HEK293T (cell line): ENCODE data around the gene TBC1D10A.

Experiments
- CTCF ChIA-PET: fragments of 350-600 bp; formaldehyde crosslinking; extraction: SDS; loops from one replicate; lab custom pipeline; 2021; ENCODE audit warnings: antibody characterized with exemption, inconsistent platforms; lab: Yijun Ruan, JAX
- POLR2A ChIA-PET: fragments of 350-600 bp; formaldehyde crosslinking; extraction: SDS; loops from one replicate; lab custom pipeline; 2020; ENCODE audit warnings: antibody characterized with exemption, inconsistent platforms; lab: Yijun Ruan, JAX
- DNase-seq: peaks from one replicate; pipeline ENCODE4 v3.0.0; 2012; ENCODE audit warnings: mixed read lengths; ENCODE audit errors: extremely low spot score
- ARNT ChIP-seq: fragments of 450-650 bp; IDR thresholded peaks from 2 replicates; pipeline ENCODE4 v1.6.1; 2017; ENCODE audit warnings: mild to moderate bottlenecking
- BHLHE40 ChIP-seq: fragments of 450-650 bp; IDR thresholded peaks from 2 replicates; pipeline ENCODE4 v1.6.1; 2016; ENCODE audit warnings: mild to moderate bottlenecking, moderate library complexity, borderline replicate concordance
- CTBP1 ChIP-seq: fragments of 450-650 bp; IDR thresholded peaks from 2 replicates; pipeline ENCODE4 v1.6.1; 2016; ENCODE audit warnings: borderline replicate concordance
- ELF4 ChIP-seq: fragments of 450-650 bp; IDR thresholded peaks from 2 replicates; pipeline ENCODE4 v1.6.1; 2017; ENCODE audit warnings: antibody characterized with exemption
- FOXA1 ChIP-seq: fragments of 450-650 bp; IDR thresholded peaks from 2 replicates; pipeline ENCODE4 v1.6.1; 2016; ENCODE audit warnings: mild to moderate bottlenecking
- FOXK2 ChIP-seq: fragments of 450-650 bp; IDR thresholded peaks from 2 replicates; pipeline ENCODE4 v1.6.1; 2016; ENCODE audit warnings: mild to moderate bottlenecking
- FOXM1 ChIP-seq: fragments of 450-650 bp; IDR thresholded peaks from 2 replicates; pipeline ENCODE4 v1.6.1; 2017; ENCODE audit warnings: mild to moderate bottlenecking, borderline replicate concordance
- HDGF ChIP-seq: fragments of 450-650 bp; IDR thresholded peaks from 2 replicates; pipeline ENCODE4 v1.6.1; 2017; ENCODE audit warnings: antibody characterized with exemption, borderline replicate concordance
- L3MBTL2 ChIP-seq: fragments of 450-650 bp; conservative IDR thresholded peaks from 2 replicates; pipeline ENCODE4 v1.6.1; 2016; ENCODE audit warnings: mild to moderate bottlenecking
- LEF1 ChIP-seq: fragments of 450-650 bp; IDR thresholded peaks from 2 replicates; pipeline ENCODE4 v1.6.1; 2017; ENCODE audit warnings: mild to moderate bottlenecking, borderline replicate concordance
- NFRKB ChIP-seq: fragments of 450-650 bp; IDR thresholded peaks from 2 replicates; pipeline ENCODE4 v1.6.1; 2016; ENCODE audit warnings: mild to moderate bottlenecking, moderate library complexity
- SP1 ChIP-seq: fragments of 450-650 bp; IDR thresholded peaks from 2 replicates; pipeline ENCODE4 v1.6.1; 2017
- SUZ12 ChIP-seq: fragments of 450-650 bp; IDR thresholded peaks from 2 replicates; pipeline ENCODE4 v1.6.1; 2016; ENCODE audit warnings: mild to moderate bottlenecking
- TARDBP ChIP-seq: fragments of 450-650 bp; IDR thresholded peaks from 2 replicates; pipeline ENCODE4 v1.6.1; 2016
- ZNF384 ChIP-seq: fragments of 450-650 bp; IDR thresholded peaks from 2 replicates; pipeline ENCODE4 v1.6.1; 2016
- TF ChIP-seq, protein P1 (sequence below): fragments of 450-650 bp; IDR thresholded peaks from 2 replicates; pipeline ENCODE4 v1.6.1; 2016

Gene TBC1D10A

DNA sequence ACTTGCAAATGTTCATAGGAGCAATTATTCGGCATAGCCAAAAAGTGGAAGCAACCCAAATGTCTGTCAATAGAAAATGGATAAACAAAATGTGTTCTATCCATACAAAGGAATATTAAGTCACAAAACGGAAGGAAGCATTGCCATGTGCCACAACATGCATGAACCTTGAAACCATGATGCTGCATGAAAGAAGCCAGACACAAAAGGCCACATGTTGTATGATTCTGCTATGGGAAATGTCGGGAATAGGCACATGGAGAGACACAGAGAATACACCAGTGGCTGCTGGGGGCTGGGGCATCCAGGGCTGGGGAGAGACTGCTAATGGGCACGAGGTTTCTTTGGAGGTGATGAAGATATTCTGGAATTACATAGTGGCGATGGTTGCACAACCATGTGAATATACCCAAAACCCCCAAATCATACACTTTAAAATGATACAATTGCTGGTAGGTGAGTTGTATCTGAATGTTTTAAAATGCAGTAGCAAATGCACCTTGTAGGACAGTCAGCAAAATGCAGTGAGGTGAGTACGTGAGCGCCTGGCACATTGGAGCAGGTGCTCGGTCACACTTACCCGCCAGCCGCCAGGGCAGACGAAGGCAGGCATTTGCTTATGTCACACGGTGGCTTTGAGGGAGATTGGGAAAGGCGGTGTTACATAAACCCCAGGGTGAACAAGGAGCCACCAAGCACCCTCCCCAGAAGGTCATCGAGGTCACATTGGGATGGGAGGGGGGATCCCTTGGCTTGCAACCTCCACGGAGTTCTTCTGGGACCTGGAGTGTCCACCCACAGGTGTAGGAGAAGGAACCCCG lies 53.8 kb downstream of the TBC1D10A start:
- no peak for DNase-seq
- ChIA-PET POLR2A (no interaction called here), CTCF (no interaction called here)
- TF ChIP-seq SP1 (no peak), L3MBTL2 (no peak), TARDBP (no peak), ARNT (no peak), CTBP1 (no peak), HDGF (no peak), NFRKB (no peak), FOXK2 (no peak), FOXM1 (no peak), BHLHE40 (no peak), FOXA1 (no peak), ELF4 (no peak), LEF1 (no peak), SUZ12 (no peak), ZNF384 (no peak)
- TF ChIP-seq, protein P1, sequence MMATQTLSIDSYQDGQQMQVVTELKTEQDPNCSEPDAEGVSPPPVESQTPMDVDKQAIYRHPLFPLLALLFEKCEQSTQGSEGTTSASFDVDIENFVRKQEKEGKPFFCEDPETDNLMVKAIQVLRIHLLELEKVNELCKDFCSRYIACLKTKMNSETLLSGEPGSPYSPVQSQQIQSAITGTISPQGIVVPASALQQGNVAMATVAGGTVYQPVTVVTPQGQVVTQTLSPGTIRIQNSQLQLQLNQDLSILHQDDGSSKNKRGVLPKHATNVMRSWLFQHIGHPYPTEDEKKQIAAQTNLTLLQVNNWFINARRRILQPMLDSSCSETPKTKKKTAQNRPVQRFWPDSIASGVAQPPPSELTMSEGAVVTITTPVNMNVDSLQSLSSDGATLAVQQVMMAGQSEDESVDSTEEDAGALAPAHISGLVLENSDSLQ = no peak

DNA sequence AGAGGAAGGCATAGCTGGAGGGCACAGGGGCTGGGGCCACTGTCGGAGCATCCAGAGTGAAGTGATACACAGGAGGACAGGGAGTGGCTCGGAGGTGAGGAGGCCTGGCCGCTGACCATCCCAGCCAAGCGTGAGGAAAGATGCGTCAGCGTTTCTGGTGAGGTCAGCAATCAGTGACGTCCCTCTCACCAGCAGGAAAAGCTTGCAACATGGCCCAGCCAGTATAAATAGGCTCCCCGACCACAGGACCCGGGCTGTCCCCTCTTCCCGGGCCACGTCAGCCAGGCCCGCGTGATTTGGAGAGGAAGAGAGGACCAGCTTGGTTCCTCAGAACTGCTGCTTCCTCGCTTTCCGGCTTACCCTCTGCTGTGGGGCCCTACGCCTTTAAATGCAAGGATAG lies 55.9 kb downstream of the TBC1D10A start:
- ChIA-PET POLR2A (interaction anchor here (0.7 to 1.1 kb wide), 2 partner anchors 13 to 54 kb away, joined by 3 read pairs; no protein-coding TSS in a partner anchor), CTCF (interaction anchor here (0.7 kb wide), 1 partner anchor 15 kb away, joined by 5 read pairs; no protein-coding TSS in a partner anchor)
- TF ChIP-seq L3MBTL2 = no peak
- no peak for DNase-seq

DNA sequence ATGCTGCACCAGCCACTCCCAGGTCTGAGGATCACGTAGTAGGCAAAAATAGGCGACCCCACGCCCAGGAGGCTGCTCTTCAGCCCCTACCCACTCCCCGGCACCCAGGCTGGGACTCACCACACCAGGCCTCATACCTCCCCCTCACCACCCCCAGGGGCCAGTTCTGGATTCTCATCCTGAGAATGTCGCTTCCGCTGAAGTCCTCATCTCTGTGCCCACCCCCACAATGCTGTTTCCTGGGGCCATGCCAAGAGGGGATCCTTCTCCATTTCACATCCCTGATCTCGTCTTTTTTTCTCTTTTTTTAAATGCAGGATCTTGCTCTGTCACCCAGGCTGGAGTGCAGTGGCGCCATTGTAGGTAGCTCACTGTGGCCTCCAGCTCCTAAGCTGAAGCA lies 58.4 kb downstream of the TBC1D10A start:
- POLR2A ChIA-PET = no interaction called here
- CTCF ChIA-PET = interaction anchor here (1.0 kb wide), 1 partner anchor 19 kb away, joined by 3 read pairs; no protein-coding TSS in a partner anchor
- TF ChIP-seq SUZ12 = no peak
- no peak for TF ChIP-seq FOXK2
- TF ChIP-seq BHLHE40 = no peak
- TF ChIP-seq FOXA1 = no peak
- TF ChIP-seq, protein P1 = no peak
- no peak for TF ChIP-seq ARNT
- no peak for TF ChIP-seq TARDBP
- no peak for TF ChIP-seq L3MBTL2
- TF ChIP-seq NFRKB = no peak
- no peak for TF ChIP-seq CTBP1
- DNase-seq = no peak

- DNase-seq = no peak
- ChIA-PET POLR2A (no interaction called here), CTCF (interaction anchor here (1.0 kb wide), 1 partner anchor 20 kb away, joined by 3 read pairs; no protein-coding TSS in a partner anchor)
- TF ChIP-seq FOXM1 = no peak
- TF ChIP-seq FOXK2 = no peak
- TF ChIP-seq SP1 = no peak
- TF ChIP-seq ARNT = no peak
- no peak for TF ChIP-seq CTBP1
- TF ChIP-seq ZNF384 = no peak
- no peak for TF ChIP-seq HDGF
Observed at GRCh38 chr22:30267382-30268302, 59.1 kb downstream of the TBC1D10A start.

DNA sequence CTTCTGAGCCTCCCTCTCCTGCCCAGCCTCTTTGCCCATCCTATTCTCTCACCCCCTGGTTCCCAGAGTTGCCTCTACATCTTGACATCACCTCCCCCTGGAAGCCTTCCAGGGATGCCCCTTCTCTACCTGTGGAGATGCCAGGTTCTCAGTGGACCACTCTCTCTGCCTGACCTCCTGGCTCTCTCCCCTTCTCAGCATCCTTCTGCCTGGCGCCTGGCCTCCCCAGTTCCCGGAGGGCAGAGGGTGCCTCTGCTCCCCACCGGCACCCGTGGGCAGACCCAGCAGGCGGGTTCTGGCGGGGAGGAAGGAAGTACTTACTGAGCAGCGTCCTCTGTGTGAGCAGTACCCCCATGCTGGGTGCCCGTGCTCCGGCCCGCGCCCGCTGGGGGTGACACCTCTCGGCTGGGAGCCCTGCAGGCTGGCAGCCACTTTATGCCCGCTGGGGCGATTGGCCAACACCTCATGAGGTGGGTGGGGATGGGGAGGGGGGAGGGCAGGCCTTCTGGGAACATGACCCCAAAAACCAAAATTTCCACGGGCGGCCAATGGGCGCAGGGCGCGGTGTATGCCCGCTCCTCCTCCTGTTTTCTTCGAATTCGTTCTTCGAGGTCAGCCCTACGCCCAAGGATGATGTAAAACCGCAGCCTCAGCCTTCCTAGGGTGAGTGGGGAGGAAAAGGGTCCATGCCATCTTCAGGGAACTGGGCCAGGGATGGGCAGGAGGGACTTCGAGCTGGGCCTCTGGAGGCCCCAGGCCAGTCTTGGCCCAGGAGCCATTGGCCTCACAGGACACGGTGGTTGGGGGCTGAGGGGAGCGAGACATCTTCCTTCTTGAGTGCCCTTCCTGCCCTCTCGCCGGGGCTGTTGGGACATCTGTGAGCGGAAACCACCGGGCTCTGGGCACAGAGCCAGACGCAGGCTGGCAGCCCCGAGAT lies 60.0 kb downstream of the TBC1D10A start, which contains the start of gene OSM:
OSM (minus strand) TSS at position 407 of the 937 bp plus-strand sequence; CDS start at position 355, 52 bp downstream.
- TF ChIP-seq LEF1 (no peak), SUZ12 (no peak), ELF4 (no peak), BHLHE40 (no peak), NFRKB (no peak), FOXM1 (no peak), CTBP1 (no peak)
- CTCF ChIA-PET = no interaction called here
- DNase-seq = no peak
- POLR2A ChIA-PET = no interaction called here

DNA sequence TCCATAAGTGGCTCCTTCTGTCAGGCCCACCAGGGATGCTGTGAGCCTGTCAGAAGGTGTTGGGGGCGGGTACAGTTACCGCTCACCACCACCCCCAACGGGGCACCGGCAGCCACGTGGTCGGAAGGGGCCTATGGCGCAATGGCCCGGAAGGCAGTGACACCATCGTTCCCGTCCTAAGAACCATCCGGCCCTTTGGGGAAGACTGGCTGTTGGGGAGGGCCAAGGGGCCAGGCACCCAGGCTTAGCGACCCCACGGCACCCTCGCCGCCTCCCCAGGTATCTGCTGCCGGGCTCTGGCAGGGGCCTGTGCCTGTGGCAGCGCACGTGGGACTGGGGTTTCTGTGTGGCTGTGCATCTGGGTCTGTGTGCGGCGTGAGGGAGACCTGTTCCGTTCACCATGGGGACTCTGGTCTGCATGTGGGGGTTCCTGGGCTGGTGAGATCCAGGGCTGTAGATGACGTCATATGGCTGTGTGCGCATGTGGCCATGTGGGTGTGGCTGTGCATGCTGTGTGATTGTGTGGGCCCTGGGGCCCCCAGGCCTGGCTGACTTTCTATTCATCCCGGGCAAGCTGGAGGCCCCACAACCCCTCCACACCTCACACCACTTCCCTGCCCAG lies 60.8 kb downstream of the TBC1D10A start:
- CTCF ChIA-PET = interaction anchor here (1.8 kb wide), 1 partner anchor 10 kb away, joined by 6 read pairs; no protein-coding TSS in a partner anchor
- no peak for TF ChIP-seq L3MBTL2
- TF ChIP-seq CTBP1 = no peak
- TF ChIP-seq, protein P1 = no peak
- DNase-seq = no peak
- POLR2A ChIA-PET = no interaction called here
